HG03558 (cell line): ENCODE measurements around the gene KRTAP10-11.
"Not testable (repeated sequence)": the region's sequence is repeated elsewhere in the genome, so short reads cannot be mapped to it uniquely, and the experiment has no call there.

Experiments
- ATAC-seq: cut with Tn5 transposase; IDR thresholded peaks from one replicate; pipeline ENCODE4 v1.9.1; 2021; ENCODE audit warnings: moderate number of reproducible peaks; ENCODE audit not compliant: unreplicated experiment; ENCODE audit errors: extremely low read depth

KRTAP10-11 gene

DNA sequence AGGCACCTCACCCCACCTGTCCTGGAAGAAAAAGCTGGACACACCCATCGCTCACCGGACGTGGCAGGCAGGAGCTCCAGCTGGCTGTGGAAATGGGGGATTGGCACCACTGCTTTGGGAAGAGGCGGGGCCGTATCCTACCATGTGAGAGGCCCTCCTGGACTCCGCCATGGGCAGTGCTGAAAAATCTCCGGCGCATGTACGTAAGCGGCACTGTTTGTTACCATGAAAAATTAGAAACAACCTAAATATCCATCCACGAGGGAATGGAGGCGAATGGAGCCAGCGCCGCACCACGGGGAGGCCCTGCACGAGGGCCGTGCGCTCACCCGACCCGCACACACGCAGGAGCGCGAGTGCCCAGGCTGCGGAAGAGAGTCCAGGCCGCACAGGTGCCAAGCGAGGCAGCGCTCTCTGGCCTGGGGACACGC is 31.2 kb upstream of the KRTAP10-11 start:
- ATAC-seq, result no peak

DNA sequence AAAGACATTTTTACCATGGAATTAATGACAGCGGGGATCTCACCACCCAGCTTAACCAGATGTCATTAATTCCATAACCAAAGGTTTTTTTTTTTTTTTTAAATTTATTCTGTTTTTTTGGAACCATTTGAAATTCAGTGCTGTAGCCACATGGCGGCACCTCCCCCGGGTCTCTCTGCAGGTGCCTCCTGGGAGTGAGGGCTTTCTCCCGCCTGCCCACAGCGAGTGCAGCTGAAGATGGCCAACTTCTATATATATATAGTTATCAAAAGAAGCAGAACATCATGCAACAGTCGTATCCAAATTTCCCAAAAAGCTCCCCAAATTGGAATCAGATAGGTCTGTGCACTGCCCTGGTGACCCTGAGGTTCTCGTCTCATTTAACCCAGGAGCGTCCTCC is 30.7 kb upstream of the KRTAP10-11 start:
- ATAC-seq, result no peak

DNA sequence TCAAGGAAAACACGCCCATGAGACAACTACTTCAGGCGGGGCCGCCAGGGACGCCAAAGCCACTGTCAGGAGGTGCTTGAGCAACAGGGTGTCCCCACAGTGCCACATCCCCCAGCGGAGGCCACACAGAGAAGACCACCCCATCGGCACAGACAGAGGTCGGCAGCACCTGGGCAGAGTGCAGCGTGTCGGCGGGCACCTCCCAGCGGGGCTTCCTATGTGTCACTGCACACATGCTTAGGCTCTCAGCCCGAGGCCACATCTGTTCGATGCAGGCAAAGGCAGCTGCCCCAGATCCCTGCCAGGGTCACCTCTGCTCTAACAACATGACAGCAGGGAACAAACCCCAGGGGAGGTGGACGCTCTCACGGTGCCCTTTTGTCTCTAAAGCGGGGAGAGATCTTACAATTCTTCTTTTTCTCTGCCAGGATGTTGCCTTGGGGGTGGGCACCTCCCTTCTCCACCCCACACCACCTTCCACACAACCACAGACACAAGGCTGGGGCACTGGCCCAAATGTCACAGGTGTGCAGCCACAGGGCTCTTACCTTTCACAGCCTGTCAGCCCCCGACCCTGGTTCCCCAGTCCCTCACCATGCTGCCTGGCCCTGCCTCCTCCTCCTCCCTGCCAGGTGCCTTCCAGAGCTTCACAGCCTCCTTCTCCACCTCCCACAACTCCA is 30.2 kb upstream of the KRTAP10-11 start:
- ATAC-seq, result no peak

DNA sequence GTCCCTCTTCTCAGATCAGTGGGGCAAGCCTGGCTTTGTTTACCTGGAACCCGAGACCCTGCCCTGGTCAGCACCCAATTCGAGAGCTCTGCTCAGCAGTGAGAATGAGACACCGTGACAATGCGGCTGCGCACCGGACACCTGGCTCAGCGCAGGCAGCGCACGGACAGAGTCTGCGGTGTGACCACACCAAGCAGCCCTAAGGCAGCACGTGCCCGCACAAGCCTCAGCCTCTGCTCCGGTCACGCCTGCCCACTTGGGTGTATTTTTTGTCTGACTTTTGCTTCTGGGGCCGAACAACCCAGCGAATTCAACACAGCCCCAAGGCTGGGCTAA is 29.7 kb upstream of the KRTAP10-11 start:
- ATAC-seq, result no peak

DNA sequence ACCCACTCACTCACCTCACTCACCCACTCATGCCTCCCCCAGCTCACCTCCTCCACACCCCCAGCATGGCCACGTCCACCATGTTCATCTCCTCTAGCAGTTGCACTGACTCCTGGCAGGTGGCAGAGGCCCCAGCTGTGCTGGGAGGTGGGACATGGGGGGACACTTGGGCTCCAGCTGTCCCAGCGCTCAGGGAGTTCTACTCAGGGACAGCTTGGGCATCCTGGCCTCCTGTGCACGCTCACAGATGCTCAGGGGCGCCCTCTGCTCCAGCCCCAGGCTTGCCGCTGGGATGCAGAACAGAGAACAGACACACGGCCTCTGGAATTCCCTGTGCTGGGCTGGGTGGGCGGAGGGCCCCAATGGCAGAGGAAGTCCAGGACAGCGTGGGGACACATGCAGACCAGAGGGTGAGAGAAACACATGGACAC is 29.1 kb upstream of the KRTAP10-11 start:
- no peak for ATAC-seq

DNA sequence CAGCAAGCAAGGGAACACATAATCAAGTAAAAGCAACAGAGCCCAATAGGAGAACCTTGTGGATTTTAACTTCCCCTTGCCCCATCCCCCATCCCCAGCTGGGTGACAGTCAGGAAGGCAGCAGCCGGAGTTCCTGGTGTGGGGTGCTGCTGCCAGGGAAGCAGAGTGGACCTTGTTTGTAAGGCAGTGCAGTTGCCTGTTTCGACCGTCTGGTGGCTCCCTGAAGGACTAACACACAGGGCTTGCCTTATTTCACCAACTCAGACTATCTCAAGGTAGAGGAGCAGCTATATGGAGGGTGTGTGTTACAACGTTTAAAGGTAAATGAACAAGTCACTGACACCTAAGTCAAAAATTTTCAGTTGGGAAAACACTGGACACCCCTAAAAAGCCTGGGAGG is 27.7 kb upstream of the KRTAP10-11 start:
- no peak for ATAC-seq

DNA sequence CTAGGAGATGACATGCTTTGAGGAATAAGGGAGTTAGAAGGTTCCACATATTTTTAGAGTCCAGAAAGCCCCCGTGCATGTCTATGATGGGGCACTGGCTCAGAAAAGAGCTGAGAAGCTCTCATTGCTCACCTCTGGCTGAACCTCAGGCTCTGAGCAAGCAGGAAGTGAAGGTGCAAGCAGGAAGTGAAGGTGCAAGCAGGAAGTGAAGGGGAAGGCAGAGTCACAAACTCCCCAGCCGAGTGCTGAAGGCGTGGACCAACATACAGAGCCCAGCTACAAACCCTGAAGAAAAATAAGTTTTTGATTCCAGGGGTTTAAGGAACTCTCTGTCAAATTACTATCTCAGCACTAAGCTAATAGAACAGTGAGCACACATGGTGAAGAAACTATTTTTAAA is 27.3 kb upstream of the KRTAP10-11 start:
- no peak for ATAC-seq

DNA sequence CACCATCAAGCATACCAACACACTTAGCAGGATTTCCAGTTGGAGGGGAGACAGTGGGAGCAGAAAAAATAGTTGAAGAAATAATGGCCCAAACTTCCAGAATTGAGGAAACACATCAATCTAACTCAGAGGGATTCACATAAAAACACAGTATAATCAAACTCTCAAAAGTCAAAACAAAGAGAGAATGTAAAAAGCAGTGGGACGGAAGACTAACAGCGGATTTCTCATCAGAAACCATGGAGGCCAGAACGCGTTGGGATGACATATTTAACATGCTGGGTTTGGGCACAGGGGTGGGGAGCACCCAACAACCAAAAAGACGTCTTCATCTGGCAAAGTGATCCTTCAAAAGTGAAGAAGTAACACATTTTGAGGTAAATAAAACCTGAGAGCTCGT is 26.3 kb upstream of the KRTAP10-11 start:
- no peak for ATAC-seq

DNA sequence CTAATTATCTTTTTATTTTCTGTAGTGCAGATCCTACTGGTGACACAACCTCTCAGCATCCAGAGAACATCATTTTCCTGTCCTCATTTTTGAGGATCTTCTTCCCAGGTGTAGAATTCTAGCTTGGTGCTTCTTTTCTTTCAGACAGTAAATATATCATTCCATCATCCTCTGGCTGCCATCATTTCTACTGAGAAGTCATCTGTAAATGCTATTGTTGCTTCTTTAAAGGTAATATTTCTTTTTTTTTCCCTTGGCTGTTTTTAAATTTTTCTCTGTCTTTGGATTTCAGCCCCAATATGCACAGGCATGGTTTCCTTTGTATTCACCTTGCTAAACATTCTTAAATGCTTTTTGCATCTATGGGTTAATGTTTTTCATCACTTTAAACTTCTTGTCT is 22.6 kb upstream of the KRTAP10-11 start:
- no peak for ATAC-seq

DNA sequence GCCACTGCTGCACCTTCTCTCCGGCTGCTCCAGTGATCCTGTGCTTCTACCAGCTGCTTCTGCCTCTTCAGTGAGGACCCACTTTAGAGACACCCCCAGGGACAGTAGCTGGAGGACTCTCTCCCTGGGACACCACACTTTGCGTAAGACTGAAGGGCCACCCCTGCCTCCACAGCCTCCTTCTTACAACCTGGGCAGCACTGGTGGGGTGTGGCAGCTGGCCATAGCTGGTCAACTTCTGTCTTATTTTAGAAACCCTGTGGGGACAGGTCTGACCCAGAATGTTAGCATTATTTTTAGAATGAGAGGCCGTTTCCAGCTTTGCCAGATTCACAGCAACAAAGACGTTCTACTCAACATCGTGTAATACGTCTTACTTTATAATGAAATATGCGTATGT is 20.5 kb upstream of the KRTAP10-11 start:
- no peak for ATAC-seq

DNA sequence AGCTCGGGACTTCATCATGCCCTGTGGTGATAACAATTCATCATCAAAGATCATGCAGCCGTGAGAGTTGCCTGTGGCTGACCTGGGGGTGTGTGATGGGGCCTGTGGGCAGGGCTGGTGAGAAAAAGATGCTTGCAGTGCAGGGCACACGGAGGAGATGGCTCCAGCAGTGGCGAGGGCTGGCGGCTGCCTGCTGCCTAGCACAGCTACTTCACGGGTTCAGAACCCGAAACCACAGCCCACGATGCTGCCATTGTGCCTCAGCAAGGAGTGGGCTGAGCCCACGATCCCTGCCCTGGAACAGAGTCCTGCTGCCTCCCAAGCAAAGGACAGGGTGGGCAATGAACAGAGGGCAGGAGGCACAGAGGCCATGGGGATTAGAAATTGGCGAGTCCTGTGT is 20.0 kb upstream of the KRTAP10-11 start:
- no peak for ATAC-seq

DNA sequence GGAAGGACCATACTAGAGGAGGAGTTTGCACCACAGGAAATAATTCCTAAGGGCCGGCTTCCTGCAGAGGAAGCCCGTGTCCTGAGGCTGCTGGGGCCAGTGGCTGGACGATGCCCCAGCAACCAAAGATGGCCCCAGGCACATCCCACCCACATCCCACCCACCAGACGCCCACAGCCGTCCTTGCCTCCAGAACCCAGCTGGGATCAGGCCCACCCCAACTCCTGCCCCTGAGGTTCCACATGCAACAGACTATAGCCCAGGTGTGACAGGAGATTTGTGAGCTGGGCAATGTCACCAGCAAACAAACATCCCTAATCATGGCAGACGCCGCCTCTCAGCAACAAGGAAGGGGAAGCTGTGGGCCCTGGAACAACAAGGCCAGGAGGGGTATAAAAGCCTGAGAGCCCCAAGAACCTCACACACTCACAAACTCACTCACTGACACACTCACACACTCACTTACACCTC is 19.5 kb upstream of the KRTAP10-11 start, which contains the start of gene KRTAP10-9:
Gene KRTAP10-9, plus strand, starts transcription at position 421 of the 471 bp plus-strand sequence. CDS start 79 bp downstream, outside the sequence.
- ATAC-seq, result no peak

DNA sequence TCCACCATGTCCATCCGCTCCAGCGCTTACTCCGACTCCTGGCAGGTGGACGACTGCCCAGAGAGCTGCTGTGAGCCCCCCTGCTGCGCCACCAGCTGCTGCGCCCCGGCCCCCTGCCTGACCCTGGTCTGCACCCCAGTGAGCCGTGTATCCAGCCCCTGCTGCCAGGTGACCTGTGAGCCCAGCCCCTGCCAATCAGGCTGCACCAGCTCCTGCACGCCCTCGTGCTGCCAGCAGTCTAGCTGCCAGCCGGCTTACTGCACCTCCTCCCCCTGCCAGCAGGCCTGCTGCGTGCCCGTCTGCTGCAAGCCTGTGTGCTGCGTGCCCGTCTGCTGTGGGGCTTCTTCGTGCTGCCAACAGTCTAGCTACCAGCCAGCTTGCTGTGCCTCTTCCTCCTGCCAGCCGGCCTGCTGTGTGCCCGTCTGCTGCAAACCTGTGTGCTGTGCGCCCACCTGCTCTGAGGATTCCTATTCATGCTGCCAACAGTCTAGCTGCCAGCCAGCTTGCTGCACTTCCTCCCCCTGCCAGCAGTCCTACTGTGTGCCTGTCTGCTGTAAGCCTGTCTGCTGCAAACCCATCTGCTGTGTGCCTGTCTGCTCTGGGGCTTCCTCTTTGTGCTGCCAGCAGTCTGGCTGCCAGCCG is 18.9 kb upstream of the KRTAP10-11 start:
- not testable (repeated sequence) for ATAC-seq

DNA sequence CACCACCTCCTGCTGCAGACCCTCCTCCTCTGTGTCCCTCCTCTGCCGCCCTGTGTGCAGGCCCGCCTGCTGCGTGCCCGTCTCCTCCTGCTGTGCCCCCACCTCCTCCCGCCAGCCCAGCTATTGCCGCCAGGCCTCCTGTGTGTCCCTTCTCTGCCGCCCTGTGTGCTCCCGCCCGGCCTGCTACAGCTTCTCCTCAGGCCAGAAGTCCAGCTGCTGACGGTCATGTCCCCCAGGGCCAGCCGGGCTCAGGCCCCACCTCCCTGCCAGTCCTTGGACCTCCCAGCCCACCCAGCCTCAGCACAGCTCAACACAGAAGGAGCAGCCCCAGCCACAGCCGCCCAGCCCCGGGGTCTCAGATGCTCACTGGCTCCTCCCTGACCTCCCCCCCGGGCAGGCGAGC is 18.4 kb upstream of the KRTAP10-11 start:
- not testable (repeated sequence) for ATAC-seq

DNA sequence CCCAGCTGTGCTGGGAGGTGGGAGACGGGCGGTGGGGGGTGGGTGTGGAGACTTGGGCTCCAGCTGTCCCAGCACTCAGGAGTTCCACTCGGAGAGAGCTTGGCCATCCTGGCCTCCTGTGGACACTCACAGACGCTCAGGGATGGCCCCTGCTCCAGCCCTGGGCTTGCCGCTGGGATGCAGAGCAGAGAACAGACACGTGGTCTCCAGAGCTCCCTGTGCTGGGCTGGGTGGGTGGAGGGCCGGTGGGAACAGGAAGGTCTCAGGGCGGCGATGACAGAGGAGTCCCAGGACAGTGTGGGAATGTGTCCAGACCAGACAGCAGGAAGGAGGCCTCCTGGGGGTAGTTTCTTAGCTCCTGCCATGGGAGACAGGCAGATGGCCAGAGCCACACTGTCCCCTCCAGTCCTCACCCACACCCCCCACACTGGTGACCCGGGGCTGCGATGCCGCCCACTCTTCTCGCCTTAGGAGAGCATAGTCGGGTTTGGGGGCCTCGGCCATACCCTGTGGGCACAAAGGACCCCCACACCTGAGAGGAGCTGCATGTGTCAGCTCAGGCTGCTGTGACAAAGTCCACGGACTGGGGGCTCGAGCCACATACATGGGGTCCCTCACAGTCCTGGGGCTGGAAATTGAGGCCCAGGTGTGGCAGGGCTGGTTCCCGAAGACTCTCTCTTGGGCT is 17.4 kb upstream of the KRTAP10-11 start:
- no peak for ATAC-seq

DNA sequence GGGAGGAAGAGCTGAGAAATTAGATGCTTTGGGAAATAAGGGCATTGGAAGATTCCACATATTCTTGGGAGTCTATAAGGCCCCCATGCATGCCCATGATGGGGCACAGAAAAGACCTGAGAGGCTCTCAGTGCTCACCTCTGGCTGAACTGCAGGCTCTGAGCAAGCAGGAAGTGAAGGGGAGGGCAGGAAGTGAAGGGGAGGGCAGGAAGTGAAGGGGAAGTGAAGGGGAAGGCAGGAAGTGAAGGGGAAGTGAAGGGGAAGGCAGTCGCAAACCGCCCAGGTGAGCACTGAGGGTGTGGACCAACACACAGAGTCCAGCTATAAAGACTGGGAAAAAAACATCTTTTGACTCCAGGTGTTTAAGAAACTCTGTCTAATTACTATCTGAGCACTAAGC is 15.8 kb upstream of the KRTAP10-11 start:
- no peak for ATAC-seq

DNA sequence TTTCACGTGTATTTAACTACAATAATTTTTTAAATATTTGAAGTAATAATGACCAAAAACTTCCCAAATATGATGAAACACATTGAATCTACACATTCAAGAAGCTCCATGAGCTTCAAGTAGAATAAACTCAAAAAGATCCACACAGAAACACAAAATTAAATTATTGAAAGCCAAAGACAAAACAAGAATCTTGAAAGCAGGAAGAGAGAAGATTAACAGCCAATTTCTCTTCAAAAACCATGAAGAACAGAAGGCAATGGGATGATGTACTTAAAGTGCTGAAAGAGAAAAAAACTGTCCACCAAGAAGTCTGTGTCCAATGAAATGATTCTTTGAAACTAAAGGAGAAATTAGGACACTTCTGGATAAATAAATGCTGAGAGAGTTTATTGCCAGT is 14.1 kb upstream of the KRTAP10-11 start:
- ATAC-seq, result no peak

DNA sequence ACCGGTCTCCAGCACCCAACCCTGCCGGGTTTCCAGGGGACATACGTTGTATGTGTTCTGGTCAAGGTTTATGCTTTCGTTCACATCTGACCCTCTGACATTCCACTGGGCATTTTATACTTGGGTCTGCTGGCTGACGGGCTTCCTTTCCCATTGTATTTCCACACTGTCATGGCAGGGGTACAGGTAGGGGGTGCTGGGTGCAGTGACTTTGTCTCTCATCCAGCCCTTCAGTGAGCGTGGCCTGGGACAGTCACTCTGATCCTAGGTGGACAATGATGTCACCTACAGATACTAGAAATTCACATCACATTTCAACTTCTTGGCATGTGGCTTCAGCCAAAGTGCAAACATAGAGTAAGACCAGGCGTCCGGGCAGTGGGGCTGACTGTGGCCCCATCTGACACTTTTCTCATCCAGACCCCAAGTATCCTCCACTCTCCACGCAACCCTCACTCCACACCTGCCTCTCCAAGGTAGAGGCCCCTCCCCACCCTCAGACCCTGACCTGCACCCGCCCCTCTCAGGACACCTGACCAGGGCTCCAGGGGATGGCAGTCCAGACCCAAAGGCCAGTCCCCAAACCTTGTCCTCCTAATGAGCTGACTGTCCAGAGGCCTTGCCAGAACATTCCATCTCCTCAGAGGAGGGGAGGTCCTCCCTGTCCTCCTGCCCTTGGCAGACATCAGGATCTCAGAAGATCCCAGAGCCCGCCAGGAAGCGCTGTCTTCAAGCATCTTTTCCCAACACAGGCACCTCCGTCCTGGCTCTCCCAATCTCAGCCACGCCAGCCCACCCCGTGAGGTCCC is 9.8 kb upstream of the KRTAP10-11 start:
- no peak for ATAC-seq

DNA sequence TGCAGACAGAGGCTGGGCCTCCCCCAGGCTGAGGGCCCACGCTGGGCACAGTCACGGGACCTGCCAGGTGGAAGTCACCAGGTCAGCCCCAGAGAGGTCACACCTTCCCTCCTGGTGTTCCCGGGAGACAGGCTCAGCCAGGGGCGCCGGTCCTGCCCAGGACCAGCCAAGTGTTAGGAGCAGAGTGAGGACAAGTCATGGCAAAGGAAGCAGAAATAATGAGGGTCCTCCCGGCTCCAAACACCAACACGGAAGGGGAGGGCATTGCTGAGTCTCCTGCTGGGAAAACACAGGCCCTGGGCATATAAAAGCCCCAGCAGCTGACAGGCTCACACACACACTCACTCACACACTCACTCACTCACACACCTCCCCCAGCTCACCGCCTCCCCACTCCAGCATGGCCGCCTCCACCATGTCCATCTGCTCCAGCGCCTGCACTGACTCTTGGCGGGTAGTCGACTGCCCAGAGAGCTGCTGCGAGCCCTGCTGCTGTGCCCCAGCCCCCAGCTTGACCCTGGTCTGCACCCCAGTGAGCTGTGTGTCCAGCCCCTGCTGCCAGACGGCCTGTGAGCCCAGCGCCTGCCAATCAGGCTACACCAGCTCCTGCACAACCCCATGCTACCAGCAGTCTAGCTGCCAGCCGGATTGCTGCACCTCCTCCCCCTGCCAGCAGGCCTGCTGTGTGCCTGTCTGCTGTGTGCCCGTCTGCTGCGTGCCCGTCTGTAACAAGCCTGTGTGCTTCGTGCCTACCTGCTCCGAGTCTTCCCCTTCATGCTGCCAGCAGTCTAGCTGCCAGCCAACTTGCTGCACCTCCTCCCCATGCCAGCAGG is 9.0 kb upstream of the KRTAP10-11 start, which contains the start of gene KRTAP10-10:
Gene KRTAP10-10, plus strand, starts transcription at position 339 of the 833 bp plus-strand sequence. Its CDS starts 62 bp downstream, at position 401.
- ATAC-seq, result no peak
